LNCaP clone FGC (cell line): ENCODE results near the gene KEAP1.
A peak's percentile ranks its signal among the peaks of the same experiment; 100 is the strongest.

ENCODE experiments used
- DNase-seq: peaks from one replicate; pipeline ENCODE4 v3.0.0-alpha.2; 2011; ENCODE audit warnings: low read depth
- H3K4me3 ChIP-seq: 2 replicates; pipeline ENCODE4 v1.5.1; 2011; ENCODE audit warnings: mild to moderate bottlenecking, low read depth, low read length, control low read depth
- TF ChIP-seq, protein P1 (sequence below): IDR thresholded peaks from 2 replicates; pipeline ENCODE4 v1.5.1; 2012; ENCODE audit warnings: mild to moderate bottlenecking; ENCODE audit not compliant: control insufficient read depth, insufficient read depth; ENCODE audit errors: extremely low read depth

KEAP1 gene

DNA sequence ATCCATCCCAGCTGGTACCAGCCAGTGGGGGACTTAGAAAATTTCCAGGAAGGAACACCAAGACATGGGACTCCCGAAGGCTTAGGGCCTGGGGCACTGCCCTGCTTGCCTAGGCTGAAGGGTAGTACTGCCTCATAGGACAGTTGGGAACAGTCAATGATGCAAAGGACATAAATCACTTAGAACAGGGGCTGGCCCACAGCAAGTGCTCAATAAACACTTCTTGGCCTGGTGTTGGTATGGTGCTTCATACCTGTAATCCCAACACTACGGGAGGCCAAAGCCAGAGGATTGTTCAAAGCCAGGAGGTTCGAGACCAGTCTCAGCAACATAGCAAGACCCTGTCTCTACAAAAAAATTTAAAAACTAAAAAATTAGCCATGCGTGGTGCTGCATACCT lies 5.8 kb downstream of the KEAP1 start:
- TF ChIP-seq, protein P1, sequence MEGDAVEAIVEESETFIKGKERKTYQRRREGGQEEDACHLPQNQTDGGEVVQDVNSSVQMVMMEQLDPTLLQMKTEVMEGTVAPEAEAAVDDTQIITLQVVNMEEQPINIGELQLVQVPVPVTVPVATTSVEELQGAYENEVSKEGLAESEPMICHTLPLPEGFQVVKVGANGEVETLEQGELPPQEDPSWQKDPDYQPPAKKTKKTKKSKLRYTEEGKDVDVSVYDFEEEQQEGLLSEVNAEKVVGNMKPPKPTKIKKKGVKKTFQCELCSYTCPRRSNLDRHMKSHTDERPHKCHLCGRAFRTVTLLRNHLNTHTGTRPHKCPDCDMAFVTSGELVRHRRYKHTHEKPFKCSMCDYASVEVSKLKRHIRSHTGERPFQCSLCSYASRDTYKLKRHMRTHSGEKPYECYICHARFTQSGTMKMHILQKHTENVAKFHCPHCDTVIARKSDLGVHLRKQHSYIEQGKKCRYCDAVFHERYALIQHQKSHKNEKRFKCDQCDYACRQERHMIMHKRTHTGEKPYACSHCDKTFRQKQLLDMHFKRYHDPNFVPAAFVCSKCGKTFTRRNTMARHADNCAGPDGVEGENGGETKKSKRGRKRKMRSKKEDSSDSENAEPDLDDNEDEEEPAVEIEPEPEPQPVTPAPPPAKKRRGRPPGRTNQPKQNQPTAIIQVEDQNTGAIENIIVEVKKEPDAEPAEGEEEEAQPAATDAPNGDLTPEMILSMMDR: no peak
- no peak overlapping the region for H3K4me3 ChIP-seq
- no peak for DNase-seq

DNA sequence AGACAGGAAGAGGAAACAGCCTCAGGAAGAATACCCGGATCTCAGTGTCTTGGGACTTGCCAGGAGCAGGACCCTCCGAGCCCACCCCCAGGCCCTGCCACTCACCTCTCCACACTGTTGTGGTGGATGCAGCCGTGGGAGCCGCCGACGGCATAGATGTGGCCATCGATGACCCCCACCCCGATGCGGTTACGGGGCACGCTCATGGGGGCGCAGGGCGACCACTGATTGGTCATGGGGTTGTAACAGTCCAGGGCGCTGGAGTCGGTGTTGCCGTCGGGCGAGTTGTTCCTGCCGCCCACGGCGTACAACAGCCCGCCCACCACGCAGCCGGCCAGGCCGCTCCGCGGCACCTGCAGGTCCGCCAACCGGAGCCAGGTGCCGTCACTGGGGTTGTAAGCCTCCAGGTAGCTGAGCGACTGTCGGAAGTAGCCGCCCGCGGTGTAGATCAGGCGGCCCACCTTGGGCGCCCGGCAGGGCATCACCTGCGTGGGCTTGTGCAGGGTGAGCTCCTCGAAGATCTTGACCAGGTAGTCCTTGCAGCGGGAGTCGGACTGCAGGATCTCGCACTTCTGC lies 11.6 kb downstream of the KEAP1 start:
- TF ChIP-seq, protein P1: no peak
- H3K4me3 ChIP-seq: no peak overlapping the region
- DNase-seq: no peak

DNA sequence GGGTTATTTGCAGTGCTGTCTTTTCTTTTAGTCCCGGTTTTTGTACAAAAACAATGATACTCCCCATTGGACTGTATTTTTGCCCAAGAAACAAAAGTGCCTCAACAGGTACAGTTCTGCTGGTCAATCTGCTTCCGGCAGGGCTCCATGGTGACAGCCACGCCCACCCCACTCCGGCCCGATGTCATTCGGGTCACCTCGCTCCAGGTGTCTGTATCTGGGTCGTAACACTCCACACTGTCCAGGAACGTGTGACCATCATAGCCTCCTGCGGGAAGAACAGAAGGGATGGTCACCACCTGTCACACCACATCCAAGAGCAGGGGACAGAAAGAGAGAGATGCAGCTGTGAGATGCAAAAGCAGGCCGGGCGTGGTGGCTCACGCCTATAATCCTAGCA lies 16.6 kb downstream of the KEAP1 start:
- DNase-seq: no peak
- no peak overlapping the region for H3K4me3 ChIP-seq
- TF ChIP-seq, protein P1: no peak

DNA sequence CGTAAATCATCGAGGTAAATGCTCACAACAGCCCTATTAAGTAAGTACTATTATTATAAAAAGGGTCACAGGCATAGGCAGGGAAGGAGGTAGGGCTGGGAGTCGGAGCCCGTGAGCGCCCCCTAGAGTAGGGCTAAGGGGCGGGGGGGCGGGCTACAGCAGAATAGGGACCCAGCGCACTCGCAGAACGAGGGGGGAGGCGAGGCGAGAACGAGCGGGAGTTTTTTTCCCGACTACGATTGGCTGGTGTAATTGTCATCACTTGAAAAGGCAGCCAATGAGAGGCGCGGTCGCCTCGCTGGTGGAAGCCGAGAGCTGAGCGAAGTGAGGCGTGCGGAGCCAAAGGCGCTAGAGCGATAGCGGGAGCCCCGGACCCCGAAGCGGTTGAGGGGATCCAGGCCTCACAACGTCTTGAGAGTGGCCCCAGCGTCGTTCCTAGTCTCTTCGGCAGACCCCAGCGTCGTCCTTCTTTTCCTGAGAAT lies 24.2 kb downstream of the KEAP1 start:
- H3K4me3 ChIP-seq: no peak overlapping the region
- TF ChIP-seq, protein P1: 0 out of 2 replicates have a peak, but pooled peaks have one; percentile 21
- no peak for DNase-seq

DNA sequence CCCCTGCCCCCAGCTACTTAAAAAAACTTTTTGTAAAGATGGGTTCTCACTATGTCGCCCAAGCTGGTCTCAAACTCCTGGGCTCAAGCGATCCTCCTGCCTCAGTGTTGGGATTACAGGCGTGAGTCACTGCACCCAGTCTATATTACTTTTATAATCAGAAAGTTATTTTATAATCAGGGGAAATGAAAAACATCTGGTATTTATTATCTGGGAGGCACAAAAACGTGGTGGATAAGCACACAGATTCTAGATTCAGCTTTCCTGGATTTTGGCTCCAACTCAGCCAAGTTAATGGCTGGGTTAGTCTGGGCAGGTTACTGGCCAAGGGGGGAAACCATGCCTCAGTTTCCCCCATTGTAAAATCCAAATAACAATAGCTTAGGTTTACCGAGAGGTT lies 24.7 kb downstream of the KEAP1 start:
- no peak overlapping the region for H3K4me3 ChIP-seq
- TF ChIP-seq, protein P1: no peak

DNA sequence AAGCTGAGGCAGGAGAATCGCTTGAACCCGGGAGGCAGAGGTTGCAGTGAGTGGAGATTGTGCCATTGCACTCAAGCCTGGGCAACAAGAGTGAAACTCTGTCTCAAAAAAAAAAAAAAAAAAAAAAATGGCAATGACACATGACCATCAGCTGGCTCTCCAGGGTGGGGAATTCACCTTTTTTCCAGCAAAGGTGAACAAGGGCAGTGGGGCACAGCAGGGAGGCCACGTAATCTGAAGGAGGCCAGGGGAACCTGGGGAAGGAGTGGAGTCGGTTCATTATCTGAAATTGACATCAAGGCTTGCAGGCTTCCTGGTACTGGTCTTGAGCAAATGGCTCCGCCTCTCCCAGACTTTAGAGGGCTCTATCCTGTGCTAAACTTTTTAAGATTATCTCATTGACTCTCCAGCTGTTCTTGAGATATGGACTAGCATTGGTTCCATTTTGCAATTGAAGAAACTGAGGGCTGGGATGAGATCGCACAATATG lies 28.1 kb downstream of the KEAP1 start:
- DNase-seq: no peak
- TF ChIP-seq, protein P1: no peak

More for the DNA sequence above, 24.7 kb downstream of the KEAP1 start:
- DNase-seq: no peak

DNA sequence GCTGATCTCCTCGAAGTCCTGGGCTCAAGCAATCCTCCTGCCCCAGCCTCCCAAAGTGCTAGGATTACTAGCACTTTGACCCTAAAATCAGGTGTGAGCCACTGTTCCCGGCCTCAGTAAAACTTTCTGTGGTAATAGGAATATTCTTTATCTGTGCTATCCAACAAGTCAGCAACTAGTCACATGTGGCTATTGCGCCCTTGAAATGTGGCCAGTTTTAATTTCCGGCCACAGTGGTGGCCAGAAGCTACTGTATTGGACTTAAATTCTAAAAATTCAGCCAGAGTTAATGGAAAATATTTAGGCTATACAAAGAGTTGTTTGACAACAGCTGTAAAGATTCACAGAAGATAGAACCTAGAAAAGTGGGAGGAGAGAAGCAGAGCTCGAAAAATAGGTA lies 30.0 kb downstream of the KEAP1 start:
- TF ChIP-seq, protein P1: no peak
- no peak for DNase-seq
- H3K4me3 ChIP-seq: no peak overlapping the region

More for the DNA sequence above, 28.1 kb downstream of the KEAP1 start:
- H3K4me3 ChIP-seq: no peak overlapping the region
